Effector memory CD4-positive, alpha-beta T cell (primary cell): ENCODE results near the gene IL15RA.
"Not testable (repeated sequence)": the region's sequence is repeated elsewhere in the genome, so short reads cannot be mapped to it uniquely, and the experiment has no call there.

ENCODE experiments used
- DNase-seq, 3 donors: peaks; one replicate each; pipeline ENCODE4 v3.0.0-alpha.2; 2020
- H3K27ac ChIP-seq: 2 replicates; pipeline ENCODE4 v1.7.0; 2013; ENCODE audit warnings: mild to moderate bottlenecking, low read length, moderate library complexity; ENCODE audit not compliant: insufficient read depth, poor library complexity, severe bottlenecking
- H3K27me3 ChIP-seq: replicated peaks from 2 replicates; pipeline ENCODE4 v1.7.0; 2013; ENCODE audit warnings: mild to moderate bottlenecking, low read length; ENCODE audit not compliant: insufficient read depth, control insufficient read depth, poor library complexity, severe bottlenecking
- H3K36me3 ChIP-seq: 2 replicates; pipeline ENCODE4 v1.7.0; 2013; ENCODE audit warnings: mild to moderate bottlenecking, low read length, moderate library complexity; ENCODE audit not compliant: control insufficient read depth, insufficient read depth
- H3K4me1 ChIP-seq: 2 replicates; pipeline ENCODE4 v1.7.0; 2013; ENCODE audit warnings: low read length, mild to moderate bottlenecking; ENCODE audit not compliant: control insufficient read depth, insufficient read depth, poor library complexity, severe bottlenecking
- H3K4me3 ChIP-seq: 2 replicates; pipeline ENCODE4 v1.7.0; 2013; ENCODE audit warnings: low read length, low read depth, mild to moderate bottlenecking; ENCODE audit not compliant: insufficient read depth, poor library complexity, severe bottlenecking
- H3K9me3 ChIP-seq: 2 replicates; pipeline ENCODE4 v1.7.0; 2013; ENCODE audit warnings: mild to moderate bottlenecking, low read length, moderate library complexity; ENCODE audit not compliant: control insufficient read depth

The IL15RA gene

DNA sequence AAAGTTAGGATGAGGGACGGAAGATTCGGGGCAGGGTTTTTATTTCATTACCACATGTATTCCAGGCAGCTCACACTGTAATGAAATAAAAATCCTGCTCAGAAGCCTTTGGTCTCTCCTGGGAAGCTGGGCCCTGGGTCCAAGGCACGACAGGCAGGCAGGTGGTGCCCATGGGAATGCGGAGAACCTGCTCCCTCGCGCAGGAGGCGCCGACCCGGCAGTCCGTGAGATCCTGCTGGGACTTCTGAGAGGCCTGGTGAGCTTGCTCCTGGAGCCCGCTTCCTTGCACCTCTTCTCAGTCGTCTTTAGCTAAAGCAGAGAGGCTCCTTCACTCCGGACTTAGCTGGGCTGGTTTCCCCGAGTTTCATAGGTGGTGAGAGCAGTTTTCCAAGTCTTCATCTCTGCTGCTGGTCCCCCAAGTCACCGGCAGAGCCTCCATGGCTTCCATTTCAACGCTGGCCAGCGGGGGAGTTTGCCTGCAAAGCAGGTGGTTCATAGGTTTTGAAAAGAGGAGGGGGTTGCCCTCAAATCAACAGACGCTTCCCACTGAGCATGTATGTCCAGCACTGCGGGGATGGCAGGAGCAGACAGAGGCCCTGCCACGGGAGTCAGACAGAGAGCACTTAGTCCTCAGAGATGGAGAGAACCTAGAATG is 24.5 kb downstream of the IL15RA start:
- Histone ChIP-seq H3K4me1 (no peaks in the 10 kb centered on the region), H3K27me3 (no peaks in the 10 kb centered on the region), H3K27ac (no peak overlapping the region), H3K4me3 (no peak overlapping the region), H3K36me3 (peaks cover 9% of the 10 kb centered on the region), H3K9me3 (no peaks in the 10 kb centered on the region)
- no peak for DNase-seq

DNA sequence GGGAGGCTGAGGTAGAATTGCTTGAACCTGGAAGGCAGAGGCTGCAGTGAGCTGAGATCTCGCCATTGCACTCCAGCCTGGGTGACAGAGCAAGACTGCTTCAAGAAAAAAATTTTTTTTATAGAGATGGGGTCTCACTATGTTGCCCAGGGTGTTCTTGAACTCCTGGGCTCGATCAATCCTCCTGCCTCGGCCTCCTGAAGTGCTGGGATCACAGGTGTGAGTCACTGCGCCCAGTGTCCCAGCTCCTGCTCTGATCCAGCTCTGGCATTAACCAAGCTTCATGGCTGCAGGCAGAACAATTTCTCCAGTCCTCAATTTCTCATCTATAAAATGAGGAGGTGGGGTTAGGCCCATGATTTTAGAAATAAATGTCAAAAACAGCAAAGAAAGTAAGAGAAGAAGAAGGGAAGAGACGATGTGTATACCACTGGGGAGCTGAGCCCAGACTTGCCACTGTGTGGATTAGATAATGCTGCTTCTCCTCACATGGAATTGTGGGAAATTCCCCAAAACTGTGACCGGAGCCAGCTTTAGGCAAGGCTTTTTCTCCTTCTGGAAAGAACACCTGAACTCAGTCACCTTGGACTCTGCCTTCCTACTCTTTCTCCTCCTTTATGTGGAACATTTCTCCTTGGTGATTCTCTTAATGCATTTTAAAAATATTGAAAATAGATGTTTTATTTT is 25.5 kb downstream of the IL15RA start:
- Histone ChIP-seq H3K36me3 (peaks cover 9% of the 10 kb centered on the region), H3K4me3 (no peak overlapping the region), H3K27ac (no peak overlapping the region), H3K27me3 (no peaks in the 10 kb centered on the region), H3K9me3 (no peaks in the 10 kb centered on the region), H3K4me1 (no peaks in the 10 kb centered on the region)
- no peak for DNase-seq

DNA sequence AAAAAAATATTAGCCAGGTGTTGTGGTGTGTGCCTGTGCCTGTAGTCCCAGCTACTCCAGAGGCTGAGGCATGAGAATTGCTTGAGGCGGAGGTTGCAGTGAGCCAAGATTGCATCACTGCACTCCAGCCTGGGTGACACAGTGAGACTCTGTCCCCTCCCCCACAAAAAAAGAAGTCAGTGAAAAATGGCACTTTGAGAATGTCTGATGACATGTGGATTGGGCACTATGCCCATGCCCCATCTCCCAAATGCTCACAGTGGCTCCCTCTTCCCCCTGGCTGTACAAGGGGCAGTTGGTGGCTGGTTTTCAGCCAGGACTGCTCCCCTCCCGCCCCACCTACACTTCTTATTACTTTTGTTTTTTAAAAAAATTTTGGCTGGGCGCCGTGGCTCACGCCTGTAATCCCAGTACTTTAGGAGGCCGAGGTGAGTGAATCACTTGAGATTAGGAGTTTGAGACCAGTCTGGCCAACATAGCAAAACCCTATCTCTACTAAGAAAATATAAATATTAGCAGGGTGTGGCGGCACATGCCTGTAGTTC is 26.1 kb downstream of the IL15RA start:
- no peaks in the 10 kb centered on the region for H3K27me3 ChIP-seq
- no peak overlapping the region for H3K27ac ChIP-seq
- DNase-seq, result no peak
- no peaks in the 10 kb centered on the region for H3K4me1 ChIP-seq
- no peaks in the 10 kb centered on the region for H3K9me3 ChIP-seq
- no peak overlapping the region for H3K4me3 ChIP-seq
- H3K36me3 ChIP-seq, result peaks cover 9% of the 10 kb centered on the region

DNA sequence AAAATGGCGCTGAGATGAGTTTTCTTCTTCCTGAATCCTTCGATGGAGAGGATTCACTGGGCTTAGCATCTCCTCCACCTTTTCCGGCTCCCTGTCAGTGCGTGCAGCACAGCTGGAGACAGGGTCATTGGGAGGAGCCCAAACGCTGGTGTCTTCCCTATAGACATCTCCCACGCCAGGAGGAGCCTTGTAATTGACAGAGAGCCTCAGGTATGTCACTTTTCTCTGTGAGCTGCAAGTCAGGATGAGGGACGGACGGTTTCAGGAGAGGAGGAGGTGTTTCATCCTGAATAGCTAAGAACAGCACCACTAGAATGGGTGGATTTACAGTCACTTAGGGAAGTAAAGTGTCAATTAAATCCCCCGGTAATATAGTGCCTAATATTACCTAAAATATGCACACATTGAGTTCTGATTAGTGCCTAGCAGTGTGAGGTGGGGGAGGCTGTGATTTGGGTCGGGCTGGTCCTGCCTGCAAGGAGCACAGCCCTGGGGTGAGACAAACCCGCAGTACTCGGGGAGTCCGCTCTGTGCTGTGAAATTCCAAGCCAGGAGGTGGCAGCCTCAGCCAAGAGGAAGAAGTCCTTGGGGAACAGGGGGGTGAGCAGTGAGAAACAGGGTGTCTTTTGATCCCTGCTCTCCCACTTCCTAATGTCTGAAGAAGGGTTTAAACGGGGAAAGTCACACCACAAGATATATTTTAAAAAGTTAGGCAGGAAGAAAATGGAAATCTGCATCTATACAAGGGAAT is 28.2 kb downstream of the IL15RA start:
- no peaks in the 10 kb centered on the region for H3K4me1 ChIP-seq
- no peak overlapping the region for H3K4me3 ChIP-seq
- H3K27me3 ChIP-seq, result no peaks in the 10 kb centered on the region
- no peak overlapping the region for H3K27ac ChIP-seq
- peaks cover 9% of the 10 kb centered on the region for H3K36me3 ChIP-seq
- no peak for DNase-seq
- H3K9me3 ChIP-seq, result no peaks in the 10 kb centered on the region

DNA sequence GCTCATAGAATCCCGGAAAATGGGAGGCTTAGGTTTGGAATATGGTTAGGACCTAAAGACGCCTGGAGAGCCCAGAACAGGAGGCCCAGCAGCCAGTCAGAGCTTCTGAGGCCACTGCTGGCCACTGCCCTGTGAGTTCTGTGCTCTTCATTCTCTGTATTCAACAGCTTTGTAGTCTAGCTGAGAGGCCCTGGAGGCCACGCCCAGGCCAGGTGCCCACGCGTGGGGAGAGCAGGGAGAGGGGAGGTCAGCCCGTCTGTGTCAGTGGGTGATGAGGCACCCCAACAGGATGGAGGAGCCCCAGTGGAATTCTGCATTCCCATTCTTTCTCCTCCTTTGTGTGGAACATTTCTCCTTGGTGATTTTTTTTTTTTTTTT is 29.1 kb downstream of the IL15RA start:
- Histone ChIP-seq H3K4me3 (no peak overlapping the region), H3K9me3 (no peaks in the 10 kb centered on the region), H3K36me3 (peaks cover 8% of the 10 kb centered on the region), H3K4me1 (no peaks in the 10 kb centered on the region), H3K27ac (no peak overlapping the region), H3K27me3 (no peaks in the 10 kb centered on the region)
- no peak for DNase-seq

DNA sequence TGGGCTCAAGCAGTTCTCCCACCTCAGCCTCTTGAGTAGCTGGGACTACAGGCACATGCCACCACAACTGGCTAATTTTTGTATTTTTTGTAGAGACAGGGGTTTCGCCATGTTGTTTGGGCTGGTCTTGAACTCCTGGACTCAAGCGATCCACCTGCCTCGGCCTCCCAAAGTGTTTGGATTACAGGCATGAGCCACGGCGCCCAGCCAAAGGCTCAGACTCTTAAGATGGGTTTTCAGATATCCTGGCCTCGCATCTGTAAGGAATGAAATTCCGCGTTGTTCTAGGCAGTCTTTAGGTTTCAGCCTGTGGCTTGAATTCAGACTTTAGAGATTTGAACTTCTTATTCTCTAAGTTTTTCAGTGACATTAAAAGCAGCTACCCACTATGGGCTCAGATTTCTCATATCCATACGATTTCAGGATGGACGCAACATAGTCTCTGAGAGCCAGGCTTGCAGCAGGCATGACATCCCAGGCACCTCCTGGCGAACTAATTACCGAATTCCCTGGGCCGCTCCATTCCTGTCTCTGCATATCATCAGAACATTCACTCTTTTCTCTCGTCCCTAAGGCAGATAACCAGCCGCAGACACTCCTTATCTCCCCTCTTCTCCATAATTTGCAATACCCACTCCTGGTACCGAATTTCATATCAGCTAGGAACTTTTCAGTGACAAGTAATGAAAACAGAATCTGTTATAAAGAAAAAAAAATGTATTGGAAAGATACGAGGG is 29.7 kb downstream of the IL15RA start:
- H3K4me1 ChIP-seq, result no peaks in the 10 kb centered on the region
- no peak overlapping the region for H3K4me3 ChIP-seq
- peaks cover 2% of the 10 kb centered on the region for H3K36me3 ChIP-seq
- H3K27me3 ChIP-seq, result no peaks in the 10 kb centered on the region
- no peak overlapping the region for H3K27ac ChIP-seq
- no peak for DNase-seq
- no peaks in the 10 kb centered on the region for H3K9me3 ChIP-seq

DNA sequence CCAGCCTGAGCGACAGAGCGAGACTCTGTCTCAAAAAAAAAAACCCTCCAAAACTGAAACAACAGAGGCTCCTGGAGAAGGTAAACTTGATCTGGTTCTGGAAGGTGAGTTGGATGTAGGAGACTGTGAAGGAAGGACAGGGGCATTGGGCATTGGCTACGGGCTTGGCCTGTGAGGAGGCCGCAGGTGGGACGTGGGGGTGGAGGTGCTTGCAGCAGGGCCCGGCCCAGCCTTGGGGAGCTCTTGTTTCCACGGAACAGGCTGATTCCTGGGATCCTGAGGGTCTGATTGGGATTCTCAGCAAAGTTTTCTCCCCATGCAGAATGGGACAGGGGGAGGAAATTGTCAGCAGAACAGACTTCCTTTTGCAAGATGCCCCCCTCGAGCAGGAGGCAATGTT is 30.6 kb downstream of the IL15RA start:
- H3K4me3 ChIP-seq, result no peak overlapping the region
- H3K27me3 ChIP-seq, result no peaks in the 10 kb centered on the region
- H3K36me3 ChIP-seq, result no peaks in the 10 kb centered on the region
- no peaks in the 10 kb centered on the region for H3K9me3 ChIP-seq
- DNase-seq, result no peak
- H3K27ac ChIP-seq, result no peak overlapping the region
- H3K4me1 ChIP-seq, result no peaks in the 10 kb centered on the region

DNA sequence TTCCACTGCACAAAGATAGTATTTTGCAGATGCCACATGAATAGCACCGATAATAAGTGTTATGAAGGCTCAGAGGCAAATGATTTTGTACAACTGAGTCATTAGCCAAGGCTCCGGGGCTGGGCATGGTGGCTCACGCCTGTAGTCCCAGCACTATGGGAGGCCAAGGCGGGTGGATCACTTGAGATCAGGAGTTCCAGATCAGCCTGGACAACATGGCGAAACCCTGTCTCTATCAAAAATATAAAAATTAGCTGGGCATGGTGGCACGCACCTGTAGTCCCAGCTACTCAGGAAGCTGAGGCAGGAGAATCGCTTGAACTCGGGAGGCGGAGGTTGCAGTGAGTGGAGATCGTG is 30.9 kb downstream of the IL15RA start:
- not testable (repeated sequence) for H3K36me3 ChIP-seq, H3K27ac ChIP-seq, H3K4me3 ChIP-seq, H3K27me3 ChIP-seq, H3K4me1 ChIP-seq, H3K9me3 ChIP-seq, DNase-seq

DNA sequence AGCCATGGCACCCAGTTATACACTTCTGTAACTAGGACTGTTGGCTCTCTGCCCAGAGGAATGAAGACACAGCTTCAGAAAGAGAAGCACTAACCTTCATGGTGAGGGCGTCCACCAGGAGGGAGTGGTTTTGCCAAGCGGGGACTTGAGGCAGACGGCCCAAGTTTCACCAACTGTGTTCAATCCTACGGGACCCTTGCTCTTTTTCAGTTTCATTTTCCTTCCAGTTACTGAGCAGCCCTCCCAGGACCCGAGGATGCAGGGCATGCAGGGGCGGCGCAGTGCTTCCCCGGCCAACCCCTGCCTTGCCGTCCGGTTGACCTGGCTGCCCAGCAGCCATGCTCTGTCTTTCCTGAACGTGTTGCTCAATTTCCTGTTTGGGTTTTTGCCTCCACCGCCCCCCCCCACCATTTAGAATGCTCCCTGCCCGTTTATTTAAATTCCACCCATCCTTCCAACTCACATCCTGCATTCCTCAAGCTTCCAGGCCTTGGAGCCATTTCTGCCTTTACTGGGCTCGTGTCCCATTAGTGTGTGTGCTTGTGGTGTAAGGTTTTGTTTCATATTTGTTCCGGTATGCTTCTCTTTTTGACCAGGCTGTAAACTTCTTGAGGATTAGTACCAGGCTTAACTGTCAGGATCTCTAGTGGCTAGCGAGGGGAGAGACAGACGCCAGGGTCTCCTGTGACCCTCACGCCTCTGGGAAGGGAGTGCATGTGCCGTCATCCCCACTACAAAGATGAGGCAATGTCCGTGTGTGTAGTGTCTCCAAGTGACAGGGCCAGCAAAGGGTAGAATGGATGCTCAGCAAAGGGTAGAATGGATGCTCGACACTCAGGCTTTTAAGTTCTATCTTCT is 31.6 kb downstream of the IL15RA start:
- no peak for DNase-seq
- no peak overlapping the region for H3K4me3 ChIP-seq

More for the DNA sequence above, 31.6 kb downstream of the IL15RA start:
- no peaks in the 10 kb centered on the region for H3K9me3 ChIP-seq
- no peak overlapping the region for H3K27ac ChIP-seq
- no peaks in the 10 kb centered on the region for H3K27me3 ChIP-seq
- no peaks in the 10 kb centered on the region for H3K36me3 ChIP-seq
- no peaks in the 10 kb centered on the region for H3K4me1 ChIP-seq
